Natural killer cell (primary cell): Measurements from ENCODE around the gene DOK1. TPM values are rescaled to one million over a fixed set of nuclear protein-coding genes. Genes with fewer than 3 reads are reported as not detected.

Source experiments
- ATAC-seq, 3 donors: fragments of 150-1000 bp in 2 of 3; fragments of 200-7000 bp in 1 of 3; cut with Tn5 transposase; 1 replicate in 1 of 3; 2 replicates in 2 of 3; pipeline ENCODE4 v1.10.0; 2021; ENCODE audit warnings: mild to moderate bottlenecking in 2 of 3, moderate library complexity in 2 of 3
- DNase-seq, 2 donors: peaks; one replicate each; pipeline versions ENCODE4 v3.0.0 to v3.0.0-alpha.2; 2013 to 2021; ENCODE audit warnings: mixed read lengths in 1 of 2
- H3K27ac ChIP-seq: one replicate; pipeline ENCODE4 v1.5.1; 2013; ENCODE audit warnings: mild to moderate bottlenecking, low read length
- H3K27me3 ChIP-seq: one replicate; pipeline ENCODE4 v1.6.1; 2013; ENCODE audit warnings: low read length; ENCODE audit not compliant: control insufficient read depth, insufficient read depth
- H3K36me3 ChIP-seq: one replicate; pipeline ENCODE4 v1.6.1; 2013; ENCODE audit warnings: low read length; ENCODE audit not compliant: control insufficient read depth, insufficient read depth
- H3K4me1 ChIP-seq: one replicate; pipeline ENCODE4 v1.6.1; 2013; ENCODE audit warnings: low read length; ENCODE audit not compliant: control insufficient read depth, insufficient read depth
- H3K4me3 ChIP-seq: one replicate; pipeline ENCODE4 v1.5.1; 2013; ENCODE audit warnings: low read length
- H3K9me3 ChIP-seq: one replicate; pipeline ENCODE4 v1.6.1; 2013; ENCODE audit warnings: low read length; ENCODE audit not compliant: control insufficient read depth, insufficient read depth
- H3K27ac Mint-ChIP-seq, 2 donors: one replicate each; pipeline ENCODE4 v1.8.0; 2022; ENCODE audit warnings: mild to moderate bottlenecking in 2 of 2, mixed read lengths in 2 of 2, moderate library complexity in 1 of 2
- H3K27me3 Mint-ChIP-seq, 2 donors: one replicate each; pipeline ENCODE4 v1.8.0; 2022; ENCODE audit warnings: low read depth in 2 of 2, mixed read lengths in 2 of 2
- H3K36me3 Mint-ChIP-seq: one replicate; pipeline ENCODE4 v1.8.0; 2022; ENCODE audit warnings: mixed read lengths
- H3K4me1 Mint-ChIP-seq, 2 donors: one replicate each; pipeline ENCODE4 v1.8.0; 2022; ENCODE audit warnings: mixed read lengths in 2 of 2
- H3K4me3 Mint-ChIP-seq: one replicate; pipeline ENCODE4 v1.8.0; 2022; ENCODE audit warnings: mild to moderate bottlenecking, moderate library complexity, mixed read lengths
- H3K9me3 Mint-ChIP-seq, 2 donors: one replicate each; pipeline ENCODE4 v1.8.0; 2022; ENCODE audit warnings: mixed read lengths in 2 of 2
- CTCF ChIP-seq: fragments of 200-600 bp; IDR thresholded peaks from one replicate; pipeline ENCODE4 v1.8.0; 2022; ENCODE audit warnings: antibody characterized with exemption
- WGBS: methylation state at CpG from one replicate; pipeline ENCODE4 v1.1.7; 2013; ENCODE audit warnings: missing lambda C conversion rate; ENCODE audit not compliant: insufficient coverage; 5-methylcytosine and 5-hydroxymethylcytosine counted together
- intact Hi-C: fragments of 100-400 bp; cut with micrococcal nuclease; formaldehyde crosslinking; loops from one replicate; pipeline ENCODE4 v1.14.2; 2022
- total RNA-seq, 4 donors: library from RNA; stranded (reverse); fragments of 120-200 nt in 1 of 4; gene quantifications; one replicate each; pipeline versions ENCODE4 v1.2.3 to v1.2.4, GENCODE V29; 2013 to 2022

Gene DOK1
- total RNA-seq, 3 donors from 2014 or later (not counting 1 experiment from before 2014, with no cell fraction given), result 17.4 to 24.9 (median 23.9) TPM

DNA sequence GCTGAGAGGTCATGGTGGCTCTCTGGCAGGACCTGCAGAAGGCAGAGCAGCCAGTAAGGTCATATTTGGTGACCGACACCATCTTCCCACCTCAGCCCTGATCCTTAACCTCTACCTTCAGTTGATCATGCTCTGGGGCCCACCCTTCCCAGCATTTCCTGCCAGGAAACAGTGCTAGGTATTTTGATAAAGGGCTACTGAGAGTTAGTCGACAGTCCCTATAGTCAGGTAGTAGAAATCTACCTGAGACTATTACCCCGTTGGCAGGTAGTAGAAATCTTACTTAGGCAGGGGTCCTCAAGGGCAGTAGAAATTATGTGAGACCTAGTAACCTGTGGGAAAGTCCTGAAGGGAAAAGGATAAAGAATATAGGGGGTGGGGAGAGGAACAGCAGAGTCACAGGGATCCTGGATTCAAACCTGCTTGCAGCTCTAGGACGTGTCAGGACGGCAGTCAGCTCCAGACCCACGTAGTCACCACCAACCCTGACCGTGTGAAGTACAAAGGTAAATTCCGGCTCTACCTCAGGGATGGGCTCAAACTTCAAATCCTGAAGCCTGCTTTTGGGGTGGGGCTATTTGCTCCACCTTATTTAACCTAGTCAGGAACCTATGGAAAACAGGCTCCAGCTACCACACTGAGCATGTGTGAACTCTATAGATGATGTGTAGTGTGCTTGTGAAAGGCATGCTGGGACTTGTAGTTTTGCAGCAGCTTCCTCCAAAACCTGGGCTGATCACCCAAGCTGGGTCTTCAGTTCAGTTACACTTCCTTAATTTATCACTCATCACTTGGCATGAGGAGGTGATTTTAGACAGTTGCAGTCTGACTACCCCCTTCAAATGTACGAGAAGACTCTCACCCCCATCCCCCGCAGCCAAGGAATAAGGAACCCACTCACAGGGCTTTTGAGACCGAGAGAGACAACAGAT, 28.5 kb upstream of the DOK1 start, which contains the start of gene DQX1:
Gene DQX1 (minus strand): TSS at position 515 of the 932 bp plus-strand sequence. CDS start 502 bp downstream, at position 13.
- H3K9me3 Mint-ChIP-seq, result no peaks in the 10 kb centered on the region
- intact Hi-C loops, result no loop called here
- peaks cover 10% of the 10 kb centered on the region for H3K36me3 Mint-ChIP-seq
- H3K9me3 ChIP-seq, result no peaks in the 10 kb centered on the region
- H3K36me3 ChIP-seq, result peaks cover 27% of the 10 kb centered on the region
- no peak within 1 kb of the TSS for H3K27ac ChIP-seq
- peak within 1 kb of the TSS; percentile 50 for H3K4me3 Mint-ChIP-seq
- 76% methylated on average over 11 of the region's 11 CpGs for WGBS
- DNase-seq (peak in 1 of 2 donors; percentile 60), ATAC-seq (no peak)
- no peak within 1 kb of the TSS for H3K4me3 ChIP-seq
- H3K4me1 Mint-ChIP-seq, result peaks cover 22 to 29% of the 10 kb centered on the region in 2 donors
- no peaks in the 10 kb centered on the region for H3K27me3 Mint-ChIP-seq
- no peaks in the 10 kb centered on the region for H3K27me3 ChIP-seq
- peak within 1 kb of the TSS; percentile 11 to 58 for H3K27ac Mint-ChIP-seq
- peaks cover 23% of the 10 kb centered on the region for H3K4me1 ChIP-seq
- TF ChIP-seq CTCF, result no peak

DNA sequence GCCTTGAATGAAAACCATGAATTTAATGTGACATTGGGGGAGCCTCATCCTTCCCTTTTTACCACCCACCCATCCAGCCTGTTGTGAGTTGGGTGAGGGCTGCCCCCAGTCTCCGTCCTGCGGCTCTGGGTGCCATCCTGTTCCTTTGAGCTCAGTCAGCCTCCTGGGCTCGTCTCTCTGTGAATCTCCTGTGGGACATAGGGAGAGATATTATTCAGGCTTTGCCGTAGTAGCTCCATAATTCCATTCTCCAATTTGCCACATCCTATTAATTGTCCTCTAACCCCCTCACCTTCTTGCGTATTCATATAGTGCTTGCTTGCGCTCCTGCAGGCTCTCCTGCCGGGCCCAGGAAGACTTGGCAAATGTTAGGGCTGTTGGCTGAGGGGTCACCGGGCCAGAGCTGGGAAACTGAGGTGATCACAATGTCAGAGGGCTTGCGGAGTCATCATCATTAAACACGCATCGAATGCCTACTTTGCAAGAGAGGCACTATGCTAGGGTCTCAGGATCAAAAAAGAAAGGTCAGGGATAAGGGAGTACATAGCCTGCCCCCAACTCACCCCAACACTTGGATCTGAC, 27.8 kb upstream of the DOK1 start:
- DNase-seq, result no peak
- WGBS, result 100% methylated on average over 9 of the region's 11 CpGs
- Histone ChIP-seq H3K4me1 (peaks cover 30% of the 10 kb centered on the region), H3K27me3 (no peaks in the 10 kb centered on the region), H3K9me3 (no peaks in the 10 kb centered on the region), H3K4me3 (no peak overlapping the region), H3K27ac (no peak overlapping the region), H3K36me3 (peaks cover 27% of the 10 kb centered on the region)
- intact Hi-C loops, result no loop called here
- peak overlapping the region; percentile 11 to 58 for H3K27ac Mint-ChIP-seq
- TF ChIP-seq CTCF, result no peak
- H3K4me3 Mint-ChIP-seq, result peak overlapping the region; percentile 50
- H3K9me3 Mint-ChIP-seq, result no peaks in the 10 kb centered on the region
- H3K4me1 Mint-ChIP-seq, result peaks cover 25 to 37% of the 10 kb centered on the region in 2 donors
- H3K36me3 Mint-ChIP-seq, result peaks cover 10% of the 10 kb centered on the region
- no peaks in the 10 kb centered on the region for H3K27me3 Mint-ChIP-seq
- no peak for ATAC-seq

- no peaks in the 10 kb centered on the region for H3K9me3 ChIP-seq
- Mint-ChIP-seq H3K27me3 (no peaks in the 10 kb centered on the region), H3K36me3 (peaks cover 10% of the 10 kb centered on the region), H3K9me3 (no peaks in the 10 kb centered on the region), H3K4me3 (peak overlapping the region; percentile 96), H3K4me1 (peaks cover 32 to 44% of the 10 kb centered on the region in 2 donors), H3K27ac (peak overlapping the region; percentile 94 to 95)
- H3K4me1 ChIP-seq, result peaks cover 31% of the 10 kb centered on the region
- DNase-seq, result no peak
- no peak for TF ChIP-seq CTCF
- no peak for ATAC-seq
- H3K4me3 ChIP-seq, result no peak overlapping the region
- 93% methylated on average over 9 of the region's 9 CpGs for WGBS
- H3K36me3 ChIP-seq, result peaks cover 31% of the 10 kb centered on the region
- H3K27me3 ChIP-seq, result no peaks in the 10 kb centered on the region
- H3K27ac ChIP-seq, result no peak overlapping the region
- intact Hi-C loops, result loop anchor here (2.0 kb wide), 1 partner anchor 73 kb away; the partner anchor contains the start of gene INO80B
These were observed 26.8 kb upstream of the DOK1 start for GRCh38 chr2:74527741-74528140.
